Hepatocyte (in vitro differentiated cells): ENCODE measurements around the gene CELSR3. TPM values are rescaled to one million over a fixed set of nuclear protein-coding genes. Genes with fewer than 3 reads are reported as not detected.

Source experiments
- DNase-seq: peaks from one replicate; pipeline ENCODE4 v3.0.0-alpha.2; 2016; ENCODE audit warnings: low spot score
- H2AFZ ChIP-seq: fragments of 200-600 bp; sonication (generic); 2 replicates; pipeline ENCODE4 v1.6.0; 2016; ENCODE audit warnings: antibody characterized with exemption, mild to moderate bottlenecking
- H3K27ac ChIP-seq: fragments of 200-600 bp; sonication (generic); 2 replicates; pipeline ENCODE4 v1.5.1; 2016; ENCODE audit warnings: mild to moderate bottlenecking
- H3K27me3 ChIP-seq: fragments of 200-600 bp; sonication (generic); 2 replicates; pipeline ENCODE4 v1.6.1; 2016
- H3K36me3 ChIP-seq: fragments of 200-600 bp; sonication (generic); replicated peaks from 2 replicates; pipeline ENCODE4 v1.5.1; 2016; ENCODE audit warnings: low read depth; ENCODE audit not compliant: insufficient read depth
- H3K4me1 ChIP-seq: fragments of 200-600 bp; sonication (generic); 2 replicates; pipeline ENCODE4 v1.5.1; 2016; ENCODE audit warnings: mild to moderate bottlenecking, moderate library complexity; ENCODE audit not compliant: insufficient read depth
- H3K4me2 ChIP-seq: fragments of 200-600 bp; sonication (generic); 2 replicates; pipeline ENCODE4 v1.6.0; 2016
- H3K4me3 ChIP-seq: fragments of 200-600 bp; sonication (generic); 2 replicates; pipeline ENCODE4 v1.5.1; 2016; ENCODE audit warnings: mild to moderate bottlenecking
- H3K79me2 ChIP-seq: fragments of 200-600 bp; sonication (generic); 2 replicates; pipeline ENCODE4 v1.6.0; 2017; ENCODE audit warnings: mild to moderate bottlenecking
- H3K9me2 ChIP-seq: fragments of 200-600 bp; sonication (generic); replicated peaks from 2 replicates; pipeline ENCODE4 v1.6.0; 2017; ENCODE audit warnings: mild to moderate bottlenecking; ENCODE audit not compliant: insufficient read depth
- H3K9me3 ChIP-seq: fragments of 200-600 bp; sonication (generic); 2 replicates; pipeline ENCODE4 v1.5.1; 2016; ENCODE audit warnings: low read depth, mild to moderate bottlenecking
- H4K20me1 ChIP-seq: fragments of 200-600 bp; sonication (generic); 2 replicates; pipeline ENCODE4 v1.6.0; 2016; ENCODE audit warnings: mild to moderate bottlenecking; ENCODE audit not compliant: insufficient read depth, poor library complexity, severe bottlenecking
- EZH2 ChIP-seq: fragments of 200-600 bp; sonication (generic); IDR thresholded peaks from 2 replicates; pipeline ENCODE4 v1.6.1; 2016; ENCODE audit warnings: antibody characterized with exemption, mild to moderate bottlenecking, borderline replicate concordance
- EZH2phosphoT487 ChIP-seq: fragments of 200-600 bp; sonication (generic); IDR thresholded peaks from one replicate; pipeline ENCODE4 v1.6.1; 2018; ENCODE audit warnings: antibody characterized with exemption, mild to moderate bottlenecking, low read depth, moderate library complexity; ENCODE audit not compliant: unreplicated experiment, severe bottlenecking
- WGBS: methylation state at CpG from one replicate; pipeline ENCODE4 v1.1.6; 2016; ENCODE audit warnings: low lambda C conversion rate; ENCODE audit errors: missing lambda C conversion rate; 5-methylcytosine and 5-hydroxymethylcytosine counted together
- polyA plus RNA-seq: library from polyadenylated mRNA; unstranded; fragments of >200 nt; fragmentation: Nextera tagmentation; extraction: Ambion mirVana; gene quantifications from 2 replicates; pipeline ENCODE4 v1.2.1, GENCODE V29; 2016
- total RNA-seq: library from RNA; depleted of rRNA; stranded (reverse); fragments of >200 nt; gene quantifications from 2 replicates; pipeline ENCODE4 v1.2.3, GENCODE V29; 2014
- TF ChIP-seq, protein P1 (sequence below): fragments of 200-600 bp; sonication (generic); IDR thresholded peaks from 2 replicates; pipeline ENCODE4 v1.5.1; 2016; ENCODE audit warnings: antibody characterized with exemption, mild to moderate bottlenecking; ENCODE audit not compliant: poor library complexity

CELSR3 gene
- total and polyA plus RNA-seq, 2 experiments from 2014 or later = 1.8 to 1.9 TPM

DNA sequence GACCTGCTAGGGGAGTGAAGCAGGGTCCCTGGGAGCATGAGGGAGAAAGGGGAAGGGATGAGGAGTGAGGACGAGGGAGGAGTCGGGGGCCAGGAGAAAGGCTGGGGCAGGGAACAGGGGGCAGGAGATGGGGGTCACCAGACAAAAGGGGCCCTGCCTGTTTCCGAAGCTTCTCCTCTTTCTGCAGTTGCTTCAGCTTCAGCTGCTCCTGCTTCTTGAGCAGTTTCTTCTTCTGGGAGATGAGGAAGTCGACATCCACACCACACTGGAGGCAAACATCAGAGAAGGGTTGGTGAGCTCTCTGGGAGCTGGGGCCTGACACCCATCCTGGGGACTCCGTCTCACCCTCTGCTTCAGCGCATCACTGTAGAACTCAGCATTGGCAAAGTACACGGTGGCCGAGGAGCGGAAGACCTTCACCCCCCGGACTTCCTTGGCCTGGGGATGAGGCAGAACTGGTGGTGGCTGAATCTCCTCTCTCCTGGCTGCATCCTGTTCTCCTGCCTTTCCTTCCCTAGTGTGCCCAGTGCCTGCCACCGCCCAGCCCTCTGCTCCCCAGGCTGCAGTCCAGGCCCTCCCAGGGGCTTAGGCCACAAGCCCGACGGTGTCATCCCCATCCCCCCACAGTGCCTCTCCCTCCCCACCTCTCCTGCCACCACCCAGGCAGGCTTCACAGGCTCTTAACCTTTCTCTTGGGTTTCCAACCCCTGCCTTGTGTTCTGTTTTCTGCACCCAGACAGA lies 34.2 kb downstream of the CELSR3 start:
- no peaks in the 10 kb centered on the region for H3K4me1 ChIP-seq
- 96% methylated on average over 12 of the region's 13 CpGs for WGBS
- H3K9me3 ChIP-seq = no peaks in the 10 kb centered on the region
- no peak overlapping the region for H2AFZ ChIP-seq
- H3K27me3 ChIP-seq = no peaks in the 10 kb centered on the region
- DNase-seq = no peak
- no peaks in the 10 kb centered on the region for H3K36me3 ChIP-seq
- no peaks in the 10 kb centered on the region for H4K20me1 ChIP-seq
- no peak overlapping the region for H3K27ac ChIP-seq
- H3K4me2 ChIP-seq = no peak overlapping the region
- TF ChIP-seq, protein P1, sequence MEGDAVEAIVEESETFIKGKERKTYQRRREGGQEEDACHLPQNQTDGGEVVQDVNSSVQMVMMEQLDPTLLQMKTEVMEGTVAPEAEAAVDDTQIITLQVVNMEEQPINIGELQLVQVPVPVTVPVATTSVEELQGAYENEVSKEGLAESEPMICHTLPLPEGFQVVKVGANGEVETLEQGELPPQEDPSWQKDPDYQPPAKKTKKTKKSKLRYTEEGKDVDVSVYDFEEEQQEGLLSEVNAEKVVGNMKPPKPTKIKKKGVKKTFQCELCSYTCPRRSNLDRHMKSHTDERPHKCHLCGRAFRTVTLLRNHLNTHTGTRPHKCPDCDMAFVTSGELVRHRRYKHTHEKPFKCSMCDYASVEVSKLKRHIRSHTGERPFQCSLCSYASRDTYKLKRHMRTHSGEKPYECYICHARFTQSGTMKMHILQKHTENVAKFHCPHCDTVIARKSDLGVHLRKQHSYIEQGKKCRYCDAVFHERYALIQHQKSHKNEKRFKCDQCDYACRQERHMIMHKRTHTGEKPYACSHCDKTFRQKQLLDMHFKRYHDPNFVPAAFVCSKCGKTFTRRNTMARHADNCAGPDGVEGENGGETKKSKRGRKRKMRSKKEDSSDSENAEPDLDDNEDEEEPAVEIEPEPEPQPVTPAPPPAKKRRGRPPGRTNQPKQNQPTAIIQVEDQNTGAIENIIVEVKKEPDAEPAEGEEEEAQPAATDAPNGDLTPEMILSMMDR = no peak
- TF ChIP-seq EZH2phosphoT487 (no peak), EZH2 (no peak)
- H3K9me2 ChIP-seq = no peaks in the 10 kb centered on the region
- no peaks in the 10 kb centered on the region for H3K79me2 ChIP-seq
- no peak overlapping the region for H3K4me3 ChIP-seq

DNA sequence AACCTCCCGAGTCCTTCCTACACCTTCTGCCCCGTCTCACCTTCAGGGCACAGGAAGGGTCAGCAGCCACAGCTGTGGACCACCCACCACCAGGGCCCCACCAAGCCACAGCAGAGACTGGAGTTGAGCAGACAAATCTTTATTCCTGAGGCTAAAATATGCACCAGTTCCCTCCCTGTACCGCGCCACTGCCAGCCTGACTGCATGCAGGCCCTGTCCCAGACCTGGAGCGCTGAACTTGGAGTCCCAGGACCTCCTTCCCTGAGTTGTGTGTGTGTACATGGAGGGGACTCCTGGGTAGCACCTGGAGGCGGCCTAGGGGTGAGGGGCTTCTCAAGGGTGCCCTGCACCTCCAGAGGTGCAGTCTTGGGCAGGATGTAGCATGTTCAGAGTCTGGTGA lies 37.1 kb downstream of the CELSR3 start:
- no peaks in the 10 kb centered on the region for H3K9me3 ChIP-seq
- H3K27me3 ChIP-seq = no peaks in the 10 kb centered on the region
- 93% methylated on average over 6 of the region's 6 CpGs for WGBS
- no peaks in the 10 kb centered on the region for H3K9me2 ChIP-seq
- H4K20me1 ChIP-seq = no peaks in the 10 kb centered on the region
- H3K36me3 ChIP-seq = no peaks in the 10 kb centered on the region
- no peak overlapping the region for H3K27ac ChIP-seq
- no peak overlapping the region for H3K4me2 ChIP-seq
- no peak for DNase-seq
- no peak overlapping the region for H2AFZ ChIP-seq
- no peaks in the 10 kb centered on the region for H3K79me2 ChIP-seq
- TF ChIP-seq EZH2phosphoT487 (no peak), EZH2 (no peak)
- TF ChIP-seq, protein P1 = no peak
- H3K4me1 ChIP-seq = no peaks in the 10 kb centered on the region
- H3K4me3 ChIP-seq = no peak overlapping the region

GRCh38 chr3:48624767-48625166 lies 37.9 kb downstream of the CELSR3 start:
- Histone ChIP-seq H2AFZ (no peak overlapping the region), H3K4me3 (no peak overlapping the region), H3K27me3 (no peaks in the 10 kb centered on the region), H3K4me2 (no peak overlapping the region), H4K20me1 (no peaks in the 10 kb centered on the region), H3K27ac (peak overlapping the region; percentile 67), H3K9me2 (no peaks in the 10 kb centered on the region), H3K79me2 (no peaks in the 10 kb centered on the region), H3K9me3 (no peaks in the 10 kb centered on the region), H3K4me1 (peaks cover 3% of the 10 kb centered on the region), H3K36me3 (no peaks in the 10 kb centered on the region)
- WGBS = 93% methylated on average over 10 of the region's 10 CpGs
- no peak for TF ChIP-seq EZH2
- no peak for TF ChIP-seq EZH2phosphoT487
- TF ChIP-seq, protein P1 = no peak
- no peak for DNase-seq
